Dermis blood vessel endothelial cell (primary cell): ENCODE data around the gene TIRAP. TPM values are rescaled to one million over a fixed set of nuclear protein-coding genes. Genes with fewer than 3 reads are reported as not detected.
"Not testable (repeated sequence)": the region's sequence is repeated elsewhere in the genome, so short reads cannot be mapped to it uniquely, and the experiment has no call there.

Source experiments
- DNase-seq: peaks from one replicate; pipeline ENCODE4 v3.0.0; 2010
- total RNA-seq: library from RNA; depleted of rRNA; stranded (reverse); fragments of >200 nt; gene quantifications from 2 replicates; pipeline ENCODE4 v1.2.3, GENCODE V29; 2014

TIRAP gene
- total RNA-seq, 1 donor from 2014 or later = 5.1 TPM

GRCh38 chr11:126288237-126288636, 5.3 kb downstream of the TIRAP start:
- no peak for DNase-seq

GRCh38 chr11:126290887-126291286, 8.0 kb downstream of the TIRAP start:
- no peak for DNase-seq

- DNase-seq = no peak
Observed at GRCh38 chr11:126293726-126294125, 10.8 kb downstream of the TIRAP start.

GRCh38 chr11:126297004-126297403, 14.1 kb downstream of the TIRAP start:
- DNase-seq = no peak

- DNase-seq = peak; percentile 95
Observed at GRCh38 chr11:126303623-126304456, 20.9 kb downstream of the TIRAP start, which contains the start of gene DCPS. DCPS (plus strand) TSS chr11:126304060; CDS start chr11:126304081, 21 bp downstream.

- DNase-seq = no peak
Observed at GRCh38 chr11:126304457-126305075, 21.7 kb downstream of the TIRAP start.

DNA sequence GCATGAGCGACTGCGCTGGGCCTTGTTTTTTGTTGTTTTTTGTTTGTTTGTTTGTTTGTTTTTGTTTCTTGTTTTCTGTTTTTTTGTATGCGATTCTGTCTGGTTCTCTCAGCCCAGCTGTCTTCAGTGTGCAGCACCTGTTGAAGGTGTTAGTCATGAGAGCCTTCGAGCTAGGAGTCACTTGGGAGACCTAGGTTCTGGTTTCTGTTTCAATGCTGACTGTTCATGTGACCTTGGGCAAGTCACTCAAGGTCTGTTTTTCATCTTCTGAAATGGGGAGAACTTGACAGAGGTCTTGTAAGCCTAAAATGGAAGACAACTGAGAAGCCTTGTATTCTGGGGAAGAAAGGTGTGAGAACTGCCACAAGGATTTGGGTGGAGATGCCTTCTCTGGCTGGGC, 22.8 kb downstream of the TIRAP start:
- no peak for DNase-seq

GRCh38 chr11:126307706-126308105, 24.8 kb downstream of the TIRAP start:
- DNase-seq = peak; percentile 71

- DNase-seq = no peak
Observed at GRCh38 chr11:126308271-126308671, 25.4 kb downstream of the TIRAP start.

DNA sequence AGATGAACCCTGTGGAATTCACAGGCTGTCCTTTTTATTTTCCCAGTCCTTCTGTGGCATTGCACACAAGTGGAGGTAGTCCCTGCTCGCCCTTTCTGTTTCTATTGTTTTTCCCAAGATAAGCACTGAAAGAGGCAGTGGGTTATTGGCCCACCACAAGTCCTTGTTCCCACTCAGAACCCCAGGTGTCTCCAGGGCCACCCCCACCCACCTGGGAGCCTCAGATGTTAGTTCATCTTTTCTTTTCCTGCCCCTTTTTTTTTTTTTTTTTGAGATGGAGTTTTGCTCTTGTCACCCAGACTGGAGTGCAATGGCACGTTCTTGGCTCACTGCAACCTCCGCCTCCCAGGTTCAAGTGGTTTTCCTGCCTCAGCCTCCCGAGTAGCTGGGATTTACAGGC, 25.9 kb downstream of the TIRAP start:
- not testable (repeated sequence) for DNase-seq

DNA sequence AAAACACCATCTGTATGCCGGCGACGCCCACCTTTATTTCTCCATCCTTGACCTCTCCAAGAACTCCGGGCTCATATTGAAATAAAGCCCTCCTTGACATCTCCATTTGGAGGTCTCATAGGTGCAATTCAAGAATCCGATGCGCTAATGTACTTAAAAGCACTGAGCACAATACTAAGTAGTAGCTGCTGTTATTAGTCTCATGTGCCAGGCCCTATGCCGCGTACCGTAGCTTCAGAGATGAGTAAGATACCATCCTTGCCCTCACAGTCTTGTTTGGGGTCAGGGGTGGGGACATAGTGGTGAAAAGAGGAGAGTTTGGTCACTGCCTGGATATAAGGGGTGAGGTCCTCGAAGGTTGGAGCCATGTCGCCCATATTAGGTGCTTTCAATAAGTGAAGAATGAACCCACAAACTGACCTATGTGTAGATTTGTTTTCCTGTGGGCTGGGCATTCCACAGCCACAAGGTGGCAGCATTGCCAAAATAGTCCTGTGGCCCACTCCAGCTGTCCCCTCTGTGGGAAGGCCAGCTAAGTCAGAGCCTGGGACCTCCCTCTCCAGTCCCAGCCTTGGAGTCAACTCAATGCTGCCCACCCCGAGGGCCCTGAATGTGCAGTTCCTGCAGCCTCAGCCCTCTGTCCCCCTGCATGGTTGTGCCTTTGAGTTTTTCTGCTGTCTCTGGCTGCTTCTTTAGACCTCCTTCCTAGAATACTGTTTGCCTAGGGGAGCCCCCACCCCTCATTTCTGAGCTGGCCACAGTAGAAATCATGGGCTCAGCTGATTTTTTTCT, 27.5 kb downstream of the TIRAP start:
- peak; percentile 91 for DNase-seq

DNA sequence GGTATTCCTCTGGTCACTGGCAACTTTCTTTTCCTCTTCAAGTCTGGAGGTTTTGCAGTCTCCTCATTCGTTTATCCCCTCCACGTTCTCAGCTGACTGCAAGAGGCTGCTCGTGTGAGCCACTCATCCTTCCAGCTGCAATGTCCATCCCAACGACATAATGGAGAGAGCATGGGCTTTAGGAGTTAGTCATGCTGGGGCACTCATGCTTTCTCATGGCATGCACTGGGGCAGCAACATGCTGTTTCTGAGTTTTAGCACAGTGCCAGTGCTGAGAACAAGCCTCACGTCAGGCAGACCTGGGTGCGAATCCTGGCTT, 28.1 kb downstream of the TIRAP start:
- no peak for DNase-seq

GRCh38 chr11:126311401-126312291, 28.8 kb downstream of the TIRAP start:
- no peak for DNase-seq

DNA sequence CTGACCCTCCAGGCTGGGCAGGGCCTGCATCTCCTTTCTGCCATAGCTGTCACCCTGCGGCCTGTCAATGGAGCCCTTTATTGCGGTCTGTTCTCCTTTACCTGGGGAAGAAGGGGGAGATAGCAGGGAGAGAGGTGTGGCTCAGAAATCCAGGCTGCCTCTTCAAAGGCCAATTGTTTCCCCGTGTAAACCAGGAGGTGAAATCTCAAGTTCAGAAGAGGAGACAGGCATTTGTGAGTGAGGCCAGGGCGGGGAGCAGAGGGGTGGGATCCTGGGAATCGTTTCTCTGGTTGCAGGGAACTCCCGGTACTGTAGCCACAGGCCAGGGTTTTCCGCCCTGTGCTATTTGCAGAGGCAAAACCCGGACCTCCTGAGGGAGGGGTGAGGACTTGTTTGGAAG, 30.1 kb downstream of the TIRAP start:
- DNase-seq = no peak

DNA sequence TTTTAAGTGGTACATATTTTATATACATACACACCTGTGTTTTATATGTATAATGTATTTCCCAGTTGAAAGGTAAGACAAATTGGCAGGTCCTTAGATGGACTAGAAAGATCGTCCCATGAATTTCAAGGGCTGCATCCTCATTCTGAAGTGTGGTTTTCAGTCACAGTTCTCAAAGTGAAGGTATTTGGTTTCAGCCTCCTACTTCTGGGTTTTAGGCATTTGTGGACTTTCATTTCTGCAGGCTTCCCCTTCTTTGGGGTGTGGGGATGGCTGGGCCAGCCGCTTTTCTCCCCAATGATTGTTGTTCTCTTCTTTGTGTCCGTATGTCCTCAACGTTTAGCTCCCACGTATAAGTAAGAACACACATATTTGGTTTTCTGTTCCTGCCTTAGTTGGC, 30.9 kb downstream of the TIRAP start:
- DNase-seq = no peak

- no peak for DNase-seq
Observed at GRCh38 chr11:126317432-126317755, 34.5 kb downstream of the TIRAP start.

DNA sequence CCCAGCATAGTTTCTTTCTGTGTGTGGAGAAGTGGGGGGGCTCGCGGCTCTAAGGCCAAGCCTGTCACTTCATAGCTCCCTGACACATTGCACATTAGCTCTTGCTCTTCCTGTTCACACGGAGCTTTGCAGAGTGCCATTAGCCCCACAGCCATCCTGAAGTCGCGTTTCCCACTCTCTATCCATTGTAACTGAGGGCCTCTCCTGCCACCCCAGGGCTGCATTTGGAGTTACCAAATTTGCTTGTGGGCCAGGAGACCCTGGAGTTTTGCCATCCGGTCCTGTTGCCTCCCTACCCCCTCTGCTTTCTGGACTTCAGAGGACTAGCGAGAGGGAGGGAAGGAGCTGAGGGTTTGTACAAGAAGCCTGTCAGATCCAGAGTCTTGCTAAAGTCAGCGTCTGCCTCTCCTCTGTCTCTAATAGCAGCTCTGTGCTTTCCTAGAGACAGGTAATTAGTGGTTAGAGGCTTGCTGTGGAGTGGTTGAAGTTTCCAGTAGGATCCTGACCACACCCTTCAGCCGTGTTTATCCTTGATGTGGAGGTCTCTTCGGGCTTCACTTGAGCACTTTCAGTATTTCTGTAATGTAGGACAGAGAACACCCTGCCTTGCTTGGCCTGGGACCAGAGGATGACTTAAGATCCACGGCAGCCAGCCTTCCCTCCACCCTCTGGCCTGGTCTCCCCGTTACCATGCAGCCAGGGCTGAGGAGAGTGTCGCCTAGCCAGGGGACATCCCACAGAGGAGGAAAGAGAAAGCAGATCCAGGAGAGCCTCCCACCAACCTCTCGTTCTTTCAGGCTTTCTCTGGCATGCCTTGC, 35.1 kb downstream of the TIRAP start:
- DNase-seq = no peak

DNA sequence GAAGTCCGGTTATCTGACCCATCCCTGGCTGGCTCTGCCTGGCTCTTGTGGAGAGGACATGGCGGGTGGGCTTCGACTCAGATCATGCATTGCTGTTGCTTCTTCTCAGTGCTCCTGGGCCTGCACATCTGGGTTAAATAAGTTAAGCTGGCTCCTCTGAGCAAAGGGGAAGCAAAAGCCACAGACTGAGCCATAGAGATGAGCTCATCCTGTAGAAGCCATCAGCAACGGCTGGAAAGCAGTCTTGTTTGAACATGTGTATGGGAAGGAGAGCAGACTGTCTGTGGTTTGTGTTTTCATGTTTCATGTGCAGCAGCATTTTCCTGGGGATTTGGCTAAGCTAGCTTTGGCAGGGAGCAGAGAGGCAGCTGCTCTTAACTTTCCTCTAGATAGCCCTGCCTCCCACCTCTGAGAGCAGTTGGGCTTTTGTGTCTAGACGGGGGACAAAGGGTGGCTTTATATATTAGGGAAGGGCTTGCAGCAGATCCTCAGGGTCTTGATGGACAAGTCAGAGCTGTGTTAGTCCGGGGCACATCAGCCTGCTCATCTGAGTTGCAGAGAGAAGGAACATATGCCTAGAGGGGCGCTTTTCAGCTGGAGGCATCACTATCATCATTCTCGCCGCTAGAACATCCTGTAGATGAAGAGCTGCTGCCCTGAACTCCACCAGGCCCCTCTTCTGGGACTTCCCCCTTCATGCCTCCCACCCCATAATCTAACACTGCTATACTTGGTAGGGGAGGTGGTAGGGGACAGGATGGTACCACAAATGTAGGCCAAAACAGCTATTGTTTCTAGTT, 35.9 kb downstream of the TIRAP start:
- DNase-seq = no peak

DNA sequence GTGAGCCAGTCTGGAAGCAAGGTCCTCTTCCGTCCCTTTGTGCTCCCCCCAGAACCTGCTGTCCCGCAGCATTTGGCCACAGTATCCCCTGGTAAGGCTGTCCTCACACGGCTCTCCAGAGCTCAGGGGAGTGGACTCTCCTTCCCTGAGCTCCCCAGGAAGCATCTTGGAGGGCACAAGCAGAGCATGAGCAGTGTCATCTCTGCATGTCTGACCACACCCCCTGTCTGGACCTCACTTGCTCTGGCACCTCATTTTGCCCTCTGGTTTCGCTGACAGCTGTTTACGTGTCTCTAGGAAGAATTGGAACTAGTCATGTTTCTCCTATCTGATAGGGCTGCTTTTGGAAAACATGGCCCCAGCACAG, 36.5 kb downstream of the TIRAP start:
- no peak for DNase-seq

- DNase-seq = no peak
Observed at GRCh38 chr11:126322996-126323395, 40.1 kb downstream of the TIRAP start.
